Trophoblast cell (in vitro differentiated cells and primary cell): ENCODE measurements around the gene BORCS6.

Experiments
- DNase-seq, 2 donors: peaks; one replicate each; pipeline ENCODE4 v3.0.0-alpha.2; 2016
- H2AFZ ChIP-seq: 2 replicates; pipeline ENCODE4 v1.6.1; 2013; ENCODE audit warnings: low read length, moderate library complexity, mild to moderate bottlenecking; ENCODE audit not compliant: insufficient read depth, poor library complexity
- H2AK5ac ChIP-seq: 2 replicates; pipeline ENCODE4 v1.6.1; 2013; ENCODE audit warnings: mild to moderate bottlenecking, low read length
- H2BK120ac ChIP-seq: 2 replicates; pipeline ENCODE4 v1.6.1; 2013; ENCODE audit warnings: low read length, mild to moderate bottlenecking, moderate library complexity; ENCODE audit not compliant: insufficient read depth, poor library complexity
- H2BK12ac ChIP-seq: 2 replicates; pipeline ENCODE4 v1.6.1; 2013; ENCODE audit warnings: mild to moderate bottlenecking, low read length, moderate library complexity
- H2BK5ac ChIP-seq: 2 replicates; pipeline ENCODE4 v1.6.1; 2013; ENCODE audit warnings: low read length, low read depth, moderate library complexity, mild to moderate bottlenecking; ENCODE audit not compliant: poor library complexity
- H3K14ac ChIP-seq: 2 replicates; pipeline ENCODE4 v1.6.1; 2013; ENCODE audit warnings: mild to moderate bottlenecking, low read length
- H3K18ac ChIP-seq: 2 replicates; pipeline ENCODE4 v1.6.1; 2013; ENCODE audit warnings: mild to moderate bottlenecking, low read length
- H3K23ac ChIP-seq: 2 replicates; pipeline ENCODE4 v1.6.1; 2013; ENCODE audit warnings: low read length
- H3K27ac ChIP-seq: 2 replicates; pipeline ENCODE4 v1.5.1; 2013; ENCODE audit warnings: low read depth, mild to moderate bottlenecking, inconsistent platforms, low read length, moderate library complexity
- H3K27me3 ChIP-seq: 2 replicates; pipeline ENCODE4 v1.6.1; 2013; ENCODE audit warnings: inconsistent platforms, mild to moderate bottlenecking, low read length, moderate library complexity; ENCODE audit not compliant: insufficient read depth
- H3K36me3 ChIP-seq, 2 experiments: 1 replicate in 1 of 2; 2 replicates in 1 of 2; pipeline ENCODE4 v1.6.1; 2013; ENCODE audit warnings: low read length in 2 of 2, mild to moderate bottlenecking in 2 of 2, moderate library complexity in 1 of 2; ENCODE audit not compliant: insufficient read depth in 2 of 2, control insufficient read depth in 1 of 2
- H3K4ac ChIP-seq: 2 replicates; pipeline ENCODE4 v1.6.1; 2013; ENCODE audit warnings: low read depth, mild to moderate bottlenecking, low read length, moderate library complexity
- H3K4me1 ChIP-seq, 2 experiments: 1 replicate in 1 of 2; 2 replicates in 1 of 2; pipeline ENCODE4 v1.6.1; 2013; ENCODE audit warnings: low read length in 2 of 2, mild to moderate bottlenecking in 2 of 2, moderate library complexity in 1 of 2; ENCODE audit not compliant: insufficient read depth in 2 of 2, control insufficient read depth in 1 of 2
- H3K4me2 ChIP-seq: 2 replicates; pipeline ENCODE4 v1.6.1; 2013; ENCODE audit warnings: inconsistent platforms, mild to moderate bottlenecking, low read length, moderate library complexity
- H3K4me3 ChIP-seq: 2 replicates; pipeline ENCODE4 v1.5.1; 2013; ENCODE audit warnings: mild to moderate bottlenecking, low read depth, low read length, inconsistent platforms
- H3K79me1 ChIP-seq: one replicate; pipeline ENCODE4 v1.6.1; 2013; ENCODE audit warnings: low read length
- H3K79me2 ChIP-seq: 2 replicates; pipeline ENCODE4 v1.6.1; 2013; ENCODE audit warnings: low read length, mild to moderate bottlenecking; ENCODE audit not compliant: control insufficient read depth, insufficient read depth, poor library complexity
- H3K9ac ChIP-seq: 2 replicates; pipeline ENCODE4 v1.6.1; 2013; ENCODE audit warnings: mild to moderate bottlenecking, low read length
- H3K9me3 ChIP-seq: 2 replicates; pipeline ENCODE4 v1.6.1; 2013; ENCODE audit warnings: low read depth, mild to moderate bottlenecking, control low read depth, inconsistent platforms, low read length; ENCODE audit not compliant: insufficient read depth
- H4K12ac ChIP-seq: 2 replicates; pipeline ENCODE4 v1.6.1; 2013; ENCODE audit warnings: low read depth, mild to moderate bottlenecking, low read length, moderate library complexity
- H4K8ac ChIP-seq: 2 replicates; pipeline ENCODE4 v1.6.1; 2013; ENCODE audit warnings: low read depth, mild to moderate bottlenecking, low read length, moderate library complexity
- H4K91ac ChIP-seq: one replicate; pipeline ENCODE4 v1.6.1; 2013; ENCODE audit warnings: low read depth, mild to moderate bottlenecking, low read length, moderate library complexity
- WGBS: extraction: QIAGEN DNeasy Blood & Tissue Kit; methylation state at CpG from one replicate; pipeline ENCODE4 v1.1.7; 2013; ENCODE audit warnings: missing lambda C conversion rate; ENCODE audit not compliant: insufficient read length, insufficient coverage; ENCODE audit errors: extremely low coverage; 5-methylcytosine and 5-hydroxymethylcytosine counted together

Gene BORCS6

GRCh38 chr17:8186446-8186786, 3.6 kb downstream of the BORCS6 start:
- peak overlapping the region; percentile 30 for H4K8ac ChIP-seq
- H3K4me2 ChIP-seq: peak overlapping the region; percentile 73
- H3K18ac ChIP-seq: no peak overlapping the region
- no CpG with 5 or more reads among the region's 23 CpGs for WGBS
- H3K14ac ChIP-seq: no peak overlapping the region
- peaks cover 14 to 17% of the 10 kb centered on the region in 2 experiments for H3K4me1 ChIP-seq
- no peak overlapping the region for H2BK5ac ChIP-seq
- no peak overlapping the region for H3K27ac ChIP-seq
- no peaks in the 10 kb centered on the region for H3K36me3 ChIP-seq
- peak overlapping the region; percentile 81 for H3K4me3 ChIP-seq
- no peak overlapping the region for H2AK5ac ChIP-seq
- no peak overlapping the region for H3K23ac ChIP-seq
- H3K79me2 ChIP-seq: peaks cover 3% of the 10 kb centered on the region
- no peak overlapping the region for H3K4ac ChIP-seq
- H3K79me1 ChIP-seq: peaks cover 7% of the 10 kb centered on the region
- no peak overlapping the region for H2BK12ac ChIP-seq
- H2BK120ac ChIP-seq: no peak overlapping the region
- no peak overlapping the region for H4K91ac ChIP-seq
- peak overlapping the region; percentile 33 for H2AFZ ChIP-seq
- peak overlapping the region; percentile 39 for H3K9ac ChIP-seq
- H3K27me3 ChIP-seq: no peaks in the 10 kb centered on the region
- DNase-seq: no peak
- H4K12ac ChIP-seq: peak overlapping the region; percentile 6
- H3K9me3 ChIP-seq: peaks cover 2% of the 10 kb centered on the region

GRCh38 chr17:8185582-8186445, 4.2 kb downstream of the BORCS6 start:
- H2BK120ac ChIP-seq: no peak overlapping the region
- no peak overlapping the region for H2BK12ac ChIP-seq
- H2BK5ac ChIP-seq: no peak overlapping the region
- H4K12ac ChIP-seq: no peak overlapping the region
- peak overlapping the region; percentile 73 for H3K4me2 ChIP-seq
- no peak overlapping the region for H3K4ac ChIP-seq
- H3K27ac ChIP-seq: no peak overlapping the region
- peak overlapping the region; percentile 85 for H3K4me3 ChIP-seq
- peak overlapping the region; percentile 6 for H3K9ac ChIP-seq
- peaks cover 7% of the 10 kb centered on the region for H3K79me1 ChIP-seq
- peaks cover 3% of the 10 kb centered on the region for H3K79me2 ChIP-seq
- H3K4me1 ChIP-seq: peaks cover 14 to 17% of the 10 kb centered on the region in 2 experiments
- H3K14ac ChIP-seq: no peak overlapping the region
- H3K27me3 ChIP-seq: no peaks in the 10 kb centered on the region
- H4K8ac ChIP-seq: no peak overlapping the region
- H3K36me3 ChIP-seq: no peaks in the 10 kb centered on the region
- no CpG with 5 or more reads among the region's 44 CpGs for WGBS
- no peak overlapping the region for H3K18ac ChIP-seq
- H2AFZ ChIP-seq: no peak overlapping the region
- no peak overlapping the region for H4K91ac ChIP-seq
- H3K9me3 ChIP-seq: peaks cover 2% of the 10 kb centered on the region
- no peak overlapping the region for H2AK5ac ChIP-seq
- H3K23ac ChIP-seq: no peak overlapping the region
- peak; percentile 67 to 88 for DNase-seq

- Histone ChIP-seq H3K18ac (no peak overlapping the region), H3K4me1 (peaks cover 19 to 21% of the 10 kb centered on the region in 2 experiments), H3K9me3 (no peaks in the 10 kb centered on the region), H3K23ac (no peak overlapping the region), H4K91ac (peak overlapping the region; percentile 85), H3K79me1 (peaks cover 12% of the 10 kb centered on the region), H2BK12ac (no peak overlapping the region), H3K14ac (peak overlapping the region; percentile 95), H4K12ac (peak overlapping the region; percentile 85), H2AFZ (peak overlapping the region; percentile 72), H2BK120ac (peak overlapping the region; percentile 16), H4K8ac (peak overlapping the region; percentile 97), H2BK5ac (peak overlapping the region; percentile 65), H3K27me3 (no peaks in the 10 kb centered on the region), H3K9ac (no peak overlapping the region), H2AK5ac (no peak overlapping the region), H3K4me2 (peak overlapping the region; percentile 95), H3K36me3 (no peaks in the 10 kb centered on the region), H3K4me3 (no peak overlapping the region), H3K79me2 (peaks cover 6% of the 10 kb centered on the region), H3K27ac (no peak overlapping the region), H3K4ac (no peak overlapping the region)
- no CpG with 5 or more reads among the region's 19 CpGs for WGBS
- peak in 1 of 2 donors; percentile 5 for DNase-seq
These were observed 12.8 kb downstream of the BORCS6 start for GRCh38 chr17:8176998-8177731.

- Histone ChIP-seq H3K36me3 (no peaks in the 10 kb centered on the region), H3K9me3 (no peaks in the 10 kb centered on the region), H4K8ac (peak within 1 kb of the TSS; percentile 97), H2AFZ (peak within 1 kb of the TSS; percentile 73), H3K79me1 (peaks cover 12% of the 10 kb centered on the region), H3K18ac (peak within 1 kb of the TSS; percentile 88), H2BK5ac (peak within 1 kb of the TSS; percentile 65), H2AK5ac (peak within 1 kb of the TSS; percentile 83), H2BK120ac (peak within 1 kb of the TSS; percentile 16), H3K4me2 (peak within 1 kb of the TSS; percentile 95), H3K4me1 (peaks cover 19 to 21% of the 10 kb centered on the region in 2 experiments), H3K79me2 (peaks cover 6% of the 10 kb centered on the region), H4K91ac (peak within 1 kb of the TSS; percentile 85), H3K4ac (peak within 1 kb of the TSS; percentile 57), H3K14ac (peak within 1 kb of the TSS; percentile 95), H3K4me3 (peak within 1 kb of the TSS; percentile 81), H3K27me3 (no peaks in the 10 kb centered on the region), H3K27ac (peak within 1 kb of the TSS; percentile 40), H4K12ac (peak within 1 kb of the TSS; percentile 85), H3K23ac (no peak within 1 kb of the TSS), H3K9ac (peak within 1 kb of the TSS; percentile 88), H2BK12ac (no peak within 1 kb of the TSS)
- no CpG with 5 or more reads among the region's 56 CpGs for WGBS
- DNase-seq: peak; percentile 92 to 98
These were observed 13.6 kb downstream of the BORCS6 start, which contains the start of gene TMEM107 for GRCh38 chr17:8176197-8176940. TSS of gene TMEM107 (minus strand) at chr17:8176380. CDS start at chr17:8176286, 94 bp downstream.
